Measurements from ENCODE around the gene FNDC3B. TPM values are rescaled to one million over a fixed set of nuclear protein-coding genes. Genes with fewer than 3 reads are reported as not detected.

Gene FNDC3B
- total and polyA plus RNA-seq, 3 donors from 2014 or later, result 24.2 to 63.5 (median 57.7) TPM

DNA sequence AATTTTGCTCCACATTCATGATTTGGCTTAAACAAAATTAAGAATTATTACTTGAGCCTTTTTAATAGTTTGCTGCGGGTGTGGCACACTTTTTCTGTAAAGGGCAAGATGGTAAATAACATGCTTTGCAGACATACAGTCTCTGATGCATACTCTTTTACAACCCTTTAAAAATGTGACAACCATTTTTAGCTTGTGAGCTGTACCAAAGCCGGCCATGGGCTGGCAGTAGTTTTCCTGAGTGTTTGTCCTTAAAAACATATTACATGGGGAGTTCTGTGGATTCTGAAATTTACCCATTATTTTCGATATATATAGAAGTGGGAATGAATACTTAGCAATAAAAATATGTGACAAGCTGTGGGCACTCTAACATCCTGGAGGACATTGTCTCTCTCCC, 163.4 kb downstream of the FNDC3B start:
- Histone ChIP-seq H3K27me3 (no peaks in the 10 kb centered on the region), H3K9me3 (no peaks in the 10 kb centered on the region), H3K36me3 (ENCODE audit: low read depth, missing control alignments) (no peaks in the 10 kb centered on the region), H3K4me3 (no peak overlapping the region), H3K27ac (no peak overlapping the region), H3K4me1 (peaks cover 17% of the 10 kb centered on the region)
- TF ChIP-seq POLR2A (IDR thresholded peaks at IDR 0.05), result no peak
- no peak for TF ChIP-seq CTCF (IDR thresholded peaks at IDR 0.05)
- intact Hi-C loops (cut with DNase I; ENCODE audit: low total_unique reads), result no loop called here
- no peak for DNase-seq
- WGBS, 2 donors, result 91 to 93% methylated on average over 3 of the region's 3 CpGs

GRCh38 chr3:172203522-172204258, 164.3 kb downstream of the FNDC3B start:
- TF ChIP-seq CTCF (IDR thresholded peaks at IDR 0.05) (no peak), POLR2A (IDR thresholded peaks at IDR 0.05) (no peak)
- peaks cover 17% of the 10 kb centered on the region for H3K4me1 ChIP-seq
- H3K27ac ChIP-seq, result no peak overlapping the region
- no peaks in the 10 kb centered on the region for H3K9me3 ChIP-seq
- 66 to 74% methylated on average over 9 of the region's 9 CpGs for WGBS, 2 donors
- H3K36me3 ChIP-seq (ENCODE audit: low read depth, missing control alignments), result no peaks in the 10 kb centered on the region
- intact Hi-C loops (cut with DNase I; ENCODE audit: low total_unique reads), result no loop called here
- DNase-seq, result no peak
- H3K4me3 ChIP-seq, result no peak overlapping the region
- H3K27me3 ChIP-seq, result no peaks in the 10 kb centered on the region

DNA sequence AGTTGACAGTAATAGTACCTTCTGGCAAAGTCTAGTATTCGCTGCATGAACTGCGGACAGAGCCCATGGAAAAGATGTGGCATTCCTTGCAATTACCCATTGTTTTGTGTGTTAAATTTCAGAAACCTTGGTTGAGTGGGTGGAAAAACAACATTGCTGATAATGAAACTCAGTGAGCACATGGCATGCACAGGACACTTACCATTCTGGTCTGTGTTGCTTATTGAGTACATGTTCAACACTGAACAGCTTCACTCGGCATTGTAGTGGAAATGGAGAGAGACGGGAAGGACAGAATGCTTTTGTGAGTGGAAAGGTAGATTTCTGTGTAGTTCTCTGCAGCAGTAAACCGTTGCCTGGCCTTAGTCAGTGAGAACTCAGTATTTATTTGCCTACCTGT, 165.3 kb downstream of the FNDC3B start:
- TF ChIP-seq CTCF (IDR thresholded peaks at IDR 0.05) (no peak), POLR2A (IDR thresholded peaks at IDR 0.05) (no peak)
- no peak for DNase-seq
- no peaks in the 10 kb centered on the region for H3K27me3 ChIP-seq
- H3K9me3 ChIP-seq, result no peaks in the 10 kb centered on the region
- no peak overlapping the region for H3K4me3 ChIP-seq
- no peak overlapping the region for H3K27ac ChIP-seq
- 75 to 82% methylated on average over 5 of the region's 5 CpGs for WGBS, 2 donors
- H3K36me3 ChIP-seq (ENCODE audit: low read depth, missing control alignments), result no peaks in the 10 kb centered on the region
- intact Hi-C loops (cut with DNase I; ENCODE audit: low total_unique reads), result no loop called here
- peaks cover 17% of the 10 kb centered on the region for H3K4me1 ChIP-seq

GRCh38 chr3:172208586-172209332, 169.4 kb downstream of the FNDC3B start:
- no peak for TF ChIP-seq POLR2A (IDR thresholded peaks at IDR 0.05)
- TF ChIP-seq CTCF (IDR thresholded peaks at IDR 0.05), result no peak
- Histone ChIP-seq H3K4me3 (no peak overlapping the region), H3K27ac (no peak overlapping the region), H3K9me3 (no peaks in the 10 kb centered on the region), H3K4me1 (peaks cover 15% of the 10 kb centered on the region), H3K27me3 (no peaks in the 10 kb centered on the region), H3K36me3 (ENCODE audit: low read depth, missing control alignments) (no peaks in the 10 kb centered on the region)
- intact Hi-C loops (cut with DNase I; ENCODE audit: low total_unique reads), result no loop called here
- DNase-seq, result no peak
- 90 to 95% methylated on average over 7 to 20 of the region's 20 CpGs for WGBS, 2 donors

Measured in testis (tissue), 3 donors.